K562 (cell line): Measurements from ENCODE around the gene NTRK1. TPM values are rescaled to one million over a fixed set of nuclear protein-coding genes. Genes with fewer than 3 reads are reported as not detected.
A peak's percentile ranks its signal among the peaks of the same experiment; 100 is the strongest.

ENCODE experiments used
- CHD1 ChIP-seq: fragments of 200-600 bp; sonication (generic); IDR thresholded peaks from one replicate; pipeline ENCODE4 v1.6.1; 2012; ENCODE audit warnings: mild to moderate bottlenecking, moderate library complexity, low read length, inconsistent platforms
- FOXJ3 ChIP-seq: sonication (generic); formaldehyde crosslinking; IDR thresholded peaks from 2 replicates; pipeline ENCODE4 v1.4.0; 2020; ENCODE audit warnings: mild to moderate bottlenecking, missing genetic modification reagents
- FOXK1 ChIP-seq: sonication (generic); formaldehyde crosslinking; IDR thresholded peaks from 2 replicates; pipeline ENCODE4 v1.8.0; 2022; ENCODE audit warnings: missing genetic modification reagents, mild to moderate bottlenecking, borderline replicate concordance
- ILF3 ChIP-seq: fragments of 450-650 bp; IDR thresholded peaks from 2 replicates; pipeline ENCODE4 v1.6.1; 2018; ENCODE audit warnings: antibody characterized with exemption, mild to moderate bottlenecking, moderate library complexity, borderline replicate concordance
- MAZ ChIP-seq, 2 experiments: fragments of 450-650 bp in 1 of 2; sonication (generic) in 1 of 2; formaldehyde crosslinking; IDR thresholded peaks in 1 of 2; conservative IDR thresholded peaks in 1 of 2; 2 replicates each; pipeline versions ENCODE4 v1.4.0 to v1.5.0; 2020; ENCODE audit warnings: mild to moderate bottlenecking in 1 of 2, missing genetic modification reagents in 1 of 2
- MEF2D ChIP-seq: conservative IDR thresholded peaks from 2 replicates; pipeline ENCODE4 v1.6.1; 2016; ENCODE audit warnings: low read depth, missing genetic modification characterization, missing compliant biosample characterization
- MTA2 ChIP-seq: fragments of 450-650 bp; IDR thresholded peaks from 2 replicates; pipeline ENCODE4 v1.6.1; 2016; ENCODE audit warnings: low read depth
- NCOA1 ChIP-seq: fragments of 450-650 bp; IDR thresholded peaks from 2 replicates; pipeline ENCODE4 v1.6.1; 2016; ENCODE audit warnings: low read depth
- NFE2 ChIP-seq: IDR thresholded peaks from 2 replicates; pipeline ENCODE4 v1.6.1; 2014; ENCODE audit warnings: antibody characterized with exemption, low read depth
- NR2C2 ChIP-seq, 2 experiments: fragments of 200-800 bp in 1 of 2; sonication (Bioruptor generic) in 1 of 2; sonication (generic) in 1 of 2; formaldehyde crosslinking in 1 of 2; IDR thresholded peaks; 2 replicates each; pipeline versions ENCODE4 v1.6.1 to v1.8.0; 2016 to 2022; ENCODE audit warnings: mild to moderate bottlenecking in 1 of 2, missing compliant biosample characterization in 1 of 2, missing genetic modification characterization in 1 of 2, missing genetic modification reagents in 1 of 2
- PCBP2 ChIP-seq: fragments of 200-400 bp; formaldehyde crosslinking; IDR thresholded peaks from 2 replicates; pipeline ENCODE4 v1.6.1; 2018; ENCODE audit warnings: low read length, low read depth, mild to moderate bottlenecking, moderate library complexity; ENCODE audit not compliant: poor library complexity, severe bottlenecking
- PML ChIP-seq: IDR thresholded peaks from 2 replicates; pipeline ENCODE4 v1.6.1; 2012; ENCODE audit warnings: low read length, inconsistent platforms
- RUNX1 ChIP-seq: sonication (generic); IDR thresholded peaks from 2 replicates; pipeline ENCODE4 v1.6.1; 2016; ENCODE audit warnings: antibody characterized with exemption, low read depth
- THRAP3 ChIP-seq: fragments of 450-650 bp; IDR thresholded peaks from 2 replicates; pipeline ENCODE4 v1.6.1; 2016; ENCODE audit warnings: mild to moderate bottlenecking, inconsistent platforms, borderline replicate concordance
- XRCC4 ChIP-seq: IDR thresholded peaks from one replicate; pipeline ENCODE4 v1.6.1; 2011; ENCODE audit not compliant: insufficient read depth, insufficient read length; ENCODE audit errors: extremely low read depth
- ZNF253 ChIP-seq: fragments of 250-450 bp; sonication (Bioruptor Pico); conservative IDR thresholded peaks from 2 replicates; pipeline ENCODE4 v1.6.1; 2021; ENCODE audit warnings: mild to moderate bottlenecking
- ZNF766 ChIP-seq: fragments of 200-800 bp; sonication (Bioruptor generic); conservative IDR thresholded peaks from 2 replicates; pipeline ENCODE4 v1.6.1; 2016; ENCODE audit warnings: missing genetic modification characterization, missing compliant biosample characterization
- polyA plus RNA-seq, 8 experiments: library from polyadenylated mRNA; depleted of rRNA in 4 of 8; stranded (reverse) in 5 of 8; unstranded in 3 of 8; fragments of >200 nt; fragmentation: Nextera tagmentation in 2 of 8; fragmentation: Illumina TruSeq in 1 of 8; extraction: Ambion mirVana in 2 of 8; extraction: Trizol in 1 of 8; gene quantifications; 2 replicates each; pipeline versions ENCODE4 v1.2.1 to v1.2.3, GENCODE V29; 2011 to 2014; ENCODE audit warnings: inconsistent platforms in 1 of 8, missing spikeins in 1 of 8
- total RNA-seq, 7 experiments: library from RNA; depleted of rRNA in 6 of 7; stranded (reverse); fragments of >200 nt in 6 of 7; fragmentation: Illumina TruSeq in 2 of 7; extraction: Trizol in 2 of 7; gene quantifications; 2 replicates each; pipeline versions ENCODE4 v1.2.1 to v1.2.3, GENCODE V29; 2011 to 2021; ENCODE audit warnings: low replicate concordance in 1 of 7
- TF ChIP-seq, protein P1 (sequence below): fragments of 200-800 bp; sonication (Bioruptor generic); IDR thresholded peaks from 2 replicates; pipeline ENCODE4 v1.6.1; 2017; ENCODE audit warnings: missing genetic modification characterization, missing compliant biosample characterization
- TF ChIP-seq, protein P2 (sequence below): fragments of 250-450 bp; sonication (Bioruptor Pico); IDR thresholded peaks from 2 replicates; pipeline ENCODE4 v1.4.0; 2020
- TF ChIP-seq, protein P3 (sequence below), 2 experiments: fragments of 450-650 bp in 1 of 2; sonication (generic) in 1 of 2; formaldehyde crosslinking; conservative IDR thresholded peaks; 2 replicates each; pipeline versions ENCODE4 v1.4.0 to v1.8.1; 2020 to 2022; ENCODE audit warnings: mild to moderate bottlenecking in 1 of 2, missing genetic modification reagents in 1 of 2

NTRK1 gene
- total and polyA plus RNA-seq, 9 of the 15 experiments (the other 6 are each of a cell fraction or from before 2014, with no cell fraction given) = 0.46 to 30.0 (median 7.9) TPM

- peak; percentile 21 to 72; a peak in 2 of 4 replicates for TF ChIP-seq MAZ (CRISPR knock-in tag; conservative IDR thresholded peaks at IDR 0.05 in 1 of 2, IDR thresholded peaks at IDR 0.05 in 1 of 2)
- TF ChIP-seq, protein P1, sequence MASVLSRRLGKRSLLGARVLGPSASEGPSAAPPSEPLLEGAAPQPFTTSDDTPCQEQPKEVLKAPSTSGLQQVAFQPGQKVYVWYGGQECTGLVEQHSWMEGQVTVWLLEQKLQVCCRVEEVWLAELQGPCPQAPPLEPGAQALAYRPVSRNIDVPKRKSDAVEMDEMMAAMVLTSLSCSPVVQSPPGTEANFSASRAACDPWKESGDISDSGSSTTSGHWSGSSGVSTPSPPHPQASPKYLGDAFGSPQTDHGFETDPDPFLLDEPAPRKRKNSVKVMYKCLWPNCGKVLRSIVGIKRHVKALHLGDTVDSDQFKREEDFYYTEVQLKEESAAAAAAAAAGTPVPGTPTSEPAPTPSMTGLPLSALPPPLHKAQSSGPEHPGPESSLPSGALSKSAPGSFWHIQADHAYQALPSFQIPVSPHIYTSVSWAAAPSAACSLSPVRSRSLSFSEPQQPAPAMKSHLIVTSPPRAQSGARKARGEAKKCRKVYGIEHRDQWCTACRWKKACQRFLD (CRISPR knock-in tag) = 0 out of 2 replicates have a peak, but pooled peaks have one; percentile 47
- no peak for TF ChIP-seq CHD1
- TF ChIP-seq NFE2 = no peak
- no peak for TF ChIP-seq MTA2
- TF ChIP-seq MEF2D = no peak
- no peak for TF ChIP-seq THRAP3
- no peak for TF ChIP-seq PCBP2
- no peak for TF ChIP-seq FOXK1 (CRISPR knock-in tag)
- no peak for TF ChIP-seq ZNF766 (CRISPR knock-in tag)
- TF ChIP-seq, protein P2, sequence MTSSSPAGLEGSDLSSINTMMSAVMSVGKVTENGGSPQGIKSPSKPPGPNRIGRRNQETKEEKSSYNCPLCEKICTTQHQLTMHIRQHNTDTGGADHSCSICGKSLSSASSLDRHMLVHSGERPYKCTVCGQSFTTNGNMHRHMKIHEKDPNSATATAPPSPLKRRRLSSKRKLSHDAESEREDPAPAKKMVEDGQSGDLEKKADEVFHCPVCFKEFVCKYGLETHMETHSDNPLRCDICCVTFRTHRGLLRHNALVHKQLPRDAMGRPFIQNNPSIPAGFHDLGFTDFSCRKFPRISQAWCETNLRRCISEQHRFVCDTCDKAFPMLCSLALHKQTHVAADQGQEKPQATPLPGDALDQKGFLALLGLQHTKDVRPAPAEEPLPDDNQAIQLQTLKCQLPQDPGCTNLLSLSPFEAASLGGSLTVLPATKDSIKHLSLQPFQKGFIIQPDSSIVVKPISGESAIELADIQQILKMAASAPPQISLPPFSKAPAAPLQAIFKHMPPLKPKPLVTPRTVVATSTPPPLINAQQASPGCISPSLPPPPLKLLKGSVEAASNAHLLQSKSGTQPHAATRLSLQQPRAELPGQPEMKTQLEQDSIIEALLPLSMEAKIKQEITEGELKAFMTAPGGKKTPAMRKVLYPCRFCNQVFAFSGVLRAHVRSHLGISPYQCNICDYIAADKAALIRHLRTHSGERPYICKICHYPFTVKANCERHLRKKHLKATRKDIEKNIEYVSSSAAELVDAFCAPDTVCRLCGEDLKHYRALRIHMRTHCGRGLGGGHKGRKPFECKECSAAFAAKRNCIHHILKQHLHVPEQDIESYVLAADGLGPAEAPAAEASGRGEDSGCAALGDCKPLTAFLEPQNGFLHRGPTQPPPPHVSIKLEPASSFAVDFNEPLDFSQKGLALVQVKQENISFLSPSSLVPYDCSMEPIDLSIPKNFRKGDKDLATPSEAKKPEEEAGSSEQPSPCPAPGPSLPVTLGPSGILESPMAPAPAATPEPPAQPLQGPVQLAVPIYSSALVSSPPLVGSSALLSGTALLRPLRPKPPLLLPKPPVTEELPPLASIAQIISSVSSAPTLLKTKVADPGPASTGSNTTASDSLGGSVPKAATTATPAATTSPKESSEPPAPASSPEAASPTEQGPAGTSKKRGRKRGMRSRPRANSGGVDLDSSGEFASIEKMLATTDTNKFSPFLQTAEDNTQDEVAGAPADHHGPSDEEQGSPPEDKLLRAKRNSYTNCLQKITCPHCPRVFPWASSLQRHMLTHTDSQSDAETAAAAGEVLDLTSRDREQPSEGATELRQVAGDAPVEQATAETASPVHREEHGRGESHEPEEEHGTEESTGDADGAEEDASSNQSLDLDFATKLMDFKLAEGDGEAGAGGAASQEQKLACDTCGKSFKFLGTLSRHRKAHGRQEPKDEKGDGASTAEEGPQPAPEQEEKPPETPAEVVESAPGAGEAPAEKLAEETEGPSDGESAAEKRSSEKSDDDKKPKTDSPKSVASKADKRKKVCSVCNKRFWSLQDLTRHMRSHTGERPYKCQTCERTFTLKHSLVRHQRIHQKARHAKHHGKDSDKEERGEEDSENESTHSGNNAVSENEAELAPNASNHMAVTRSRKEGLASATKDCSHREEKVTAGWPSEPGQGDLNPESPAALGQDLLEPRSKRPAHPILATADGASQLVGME (CRISPR knock-in tag) = 0 out of 2 replicates have a peak, but pooled peaks have one; percentile 31
- no peak for TF ChIP-seq ZNF253 (CRISPR knock-in tag)
- no peak for TF ChIP-seq PML
- TF ChIP-seq, protein P3, sequence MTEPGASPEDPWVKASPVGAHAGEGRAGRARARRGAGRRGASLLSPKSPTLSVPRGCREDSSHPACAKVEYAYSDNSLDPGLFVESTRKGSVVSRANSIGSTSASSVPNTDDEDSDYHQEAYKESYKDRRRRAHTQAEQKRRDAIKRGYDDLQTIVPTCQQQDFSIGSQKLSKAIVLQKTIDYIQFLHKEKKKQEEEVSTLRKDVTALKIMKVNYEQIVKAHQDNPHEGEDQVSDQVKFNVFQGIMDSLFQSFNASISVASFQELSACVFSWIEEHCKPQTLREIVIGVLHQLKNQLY (CRISPR knock-in tag; conservative IDR thresholded peaks at IDR 0.05) = no peak
- no peak for TF ChIP-seq FOXJ3 (CRISPR knock-in tag)
- no peak for TF ChIP-seq RUNX1
- TF ChIP-seq ILF3 = no peak
- peak; percentile 72; the same call in 1 of the 2 replicates for TF ChIP-seq NCOA1
- TF ChIP-seq NR2C2 (CRISPR knock-in tag; IDR thresholded peaks at IDR 0.05) = no peak
- peak; percentile 59; the same call in 1 of the 2 replicates for TF ChIP-seq NR2C2 (tag; IDR thresholded peaks at IDR 0.05)
- TF ChIP-seq XRCC4 = no peak
These were observed 43.9 kb upstream of the NTRK1 start, which contains the start of gene SH2D2A (continued) for GRCh38 chr1:156816561-156817328.
